Mononuclear cell (primary cell): ENCODE data around the gene USB1. TPM values are rescaled to one million over a fixed set of nuclear protein-coding genes. Genes with fewer than 3 reads are reported as not detected.

Experiments used
- H3K27me3 ChIP-seq: 2 replicates; pipeline ENCODE4 v1.6.0; 2011; ENCODE audit warnings: low read length, control low read depth; ENCODE audit not compliant: insufficient read depth
- H3K4me1 ChIP-seq: 2 replicates; pipeline ENCODE4 v1.5.1; 2011; ENCODE audit warnings: mild to moderate bottlenecking, low read length, control low read depth; ENCODE audit not compliant: insufficient read depth
- H3K4me3 ChIP-seq: 2 replicates; pipeline ENCODE4 v1.5.1; 2011; ENCODE audit warnings: mild to moderate bottlenecking, low read length, moderate library complexity
- H3K9me3 ChIP-seq: 2 replicates; pipeline ENCODE4 v1.5.1; 2011; ENCODE audit warnings: low read depth, mild to moderate bottlenecking, control low read depth, low read length
- total RNA-seq: library from RNA; depleted of rRNA; stranded (reverse); fragments of >200 nt; gene quantifications from one replicate; pipeline ENCODE4 v1.2.3, GENCODE V29; 2012

Gene USB1
- total RNA-seq, 1 donor: 20.4 TPM

GRCh38 chr16:58048494-58049231 is 47.5 kb downstream of the USB1 start:
- H3K9me3 ChIP-seq: no peaks in the 10 kb centered on the region
- H3K4me1 ChIP-seq: no peaks in the 10 kb centered on the region
- H3K27me3 ChIP-seq: no peaks in the 10 kb centered on the region
- H3K4me3 ChIP-seq: no peak overlapping the region

- Histone ChIP-seq H3K27me3 (no peaks in the 10 kb centered on the region), H3K4me1 (no peaks in the 10 kb centered on the region), H3K4me3 (no peak overlapping the region), H3K9me3 (no peaks in the 10 kb centered on the region)
These were observed 48.3 kb downstream of the USB1 start for GRCh38 chr16:58049232-58050185.

- Histone ChIP-seq H3K27me3 (no peaks in the 10 kb centered on the region), H3K9me3 (no peaks in the 10 kb centered on the region), H3K4me3 (no peak overlapping the region), H3K4me1 (no peaks in the 10 kb centered on the region)
These were observed 50.1 kb downstream of the USB1 start for GRCh38 chr16:58051296-58051695.

- Histone ChIP-seq H3K27me3 (no peaks in the 10 kb centered on the region), H3K4me3 (no peak overlapping the region), H3K9me3 (no peaks in the 10 kb centered on the region)
These were observed 50.8 kb downstream of the USB1 start for GRCh38 chr16:58051821-58052603.

GRCh38 chr16:58053682-58054005 is 52.4 kb downstream of the USB1 start:
- no peaks in the 10 kb centered on the region for H3K27me3 ChIP-seq
- no peaks in the 10 kb centered on the region for H3K4me1 ChIP-seq
- H3K9me3 ChIP-seq: no peaks in the 10 kb centered on the region

More at GRCh38 chr16:58051821-58052603, 50.8 kb downstream of the USB1 start:
- H3K4me1 ChIP-seq: no peaks in the 10 kb centered on the region

GRCh38 chr16:58054289-58054688 is 53.1 kb downstream of the USB1 start:
- Histone ChIP-seq H3K27me3 (no peaks in the 10 kb centered on the region), H3K9me3 (no peaks in the 10 kb centered on the region), H3K4me3 (no peak overlapping the region), H3K4me1 (no peaks in the 10 kb centered on the region)

More at GRCh38 chr16:58053682-58054005, 52.4 kb downstream of the USB1 start:
- no peak overlapping the region for H3K4me3 ChIP-seq

GRCh38 chr16:58056580-58056979 is 55.4 kb downstream of the USB1 start:
- no peak overlapping the region for H3K4me3 ChIP-seq
- no peaks in the 10 kb centered on the region for H3K9me3 ChIP-seq
- no peaks in the 10 kb centered on the region for H3K4me1 ChIP-seq
- no peaks in the 10 kb centered on the region for H3K27me3 ChIP-seq

- Histone ChIP-seq H3K9me3 (no peaks in the 10 kb centered on the region), H3K4me3 (no peak overlapping the region), H3K4me1 (no peaks in the 10 kb centered on the region), H3K27me3 (no peaks in the 10 kb centered on the region)
These were observed 55.9 kb downstream of the USB1 start for GRCh38 chr16:58057121-58057520.

- Histone ChIP-seq H3K4me1 (no peaks in the 10 kb centered on the region), H3K9me3 (no peaks in the 10 kb centered on the region), H3K4me3 (no peak overlapping the region), H3K27me3 (no peaks in the 10 kb centered on the region)
These were observed 56.6 kb downstream of the USB1 start for GRCh38 chr16:58057784-58058183.

GRCh38 chr16:58062821-58063220 is 61.6 kb downstream of the USB1 start:
- no peaks in the 10 kb centered on the region for H3K27me3 ChIP-seq
- no peaks in the 10 kb centered on the region for H3K4me1 ChIP-seq
- no peaks in the 10 kb centered on the region for H3K9me3 ChIP-seq
- no peak overlapping the region for H3K4me3 ChIP-seq

- no peaks in the 10 kb centered on the region for H3K4me1 ChIP-seq
- no peaks in the 10 kb centered on the region for H3K27me3 ChIP-seq
- no peaks in the 10 kb centered on the region for H3K9me3 ChIP-seq
- H3K4me3 ChIP-seq: no peak overlapping the region
These were observed 62.3 kb downstream of the USB1 start for GRCh38 chr16:58063377-58064076.

- Histone ChIP-seq H3K4me1 (no peaks in the 10 kb centered on the region), H3K4me3 (no peak overlapping the region), H3K27me3 (no peaks in the 10 kb centered on the region), H3K9me3 (no peaks in the 10 kb centered on the region)
These were observed 69.4 kb downstream of the USB1 start for GRCh38 chr16:58070585-58070984.
